Liver (tissue), 9 donors: ENCODE data around the gene SS18L1. TPM values are rescaled to one million over a fixed set of nuclear protein-coding genes. Genes with fewer than 3 reads are reported as not detected.

Experiments
- DNase-seq: peaks from one replicate; pipeline ENCODE4 v3.0.0-alpha.2; 2017; ENCODE audit warnings: low spot score
- H3K27ac ChIP-seq, 2 donors: one replicate each; pipeline ENCODE4 v1.7.0; 2013; ENCODE audit warnings: inconsistent platforms in 2 of 2, low read length in 2 of 2, control low read depth in 1 of 2, low read depth in 1 of 2, mild to moderate bottlenecking in 1 of 2
- H3K27me3 ChIP-seq, 4 donors: one replicate each; pipeline versions ENCODE4 v1.6.1 to v1.7.0; 2013; ENCODE audit warnings: low read length in 3 of 4, inconsistent platforms in 1 of 4, mild to moderate bottlenecking in 1 of 4, moderate library complexity in 1 of 4; ENCODE audit not compliant: control insufficient read depth in 4 of 4, insufficient read depth in 4 of 4
- H3K36me3 ChIP-seq, 4 donors: one replicate each; pipeline versions ENCODE4 v1.6.1 to v1.7.0; 2013; ENCODE audit warnings: low read length in 3 of 4, mild to moderate bottlenecking in 3 of 4, low read depth in 1 of 4, moderate library complexity in 1 of 4; ENCODE audit not compliant: control insufficient read depth in 4 of 4, insufficient read depth in 3 of 4
- H3K4me1 ChIP-seq, 4 donors: one replicate each; pipeline versions ENCODE4 v1.6.1 to v1.7.0; 2013; ENCODE audit warnings: low read length in 3 of 4, mild to moderate bottlenecking in 3 of 4, moderate library complexity in 1 of 4; ENCODE audit not compliant: control insufficient read depth in 4 of 4, insufficient read depth in 4 of 4
- H3K4me3 ChIP-seq, 3 donors: one replicate each; pipeline versions ENCODE4 v1.6.1 to v1.7.0; 2013; ENCODE audit warnings: low read length in 3 of 3, control low read depth in 1 of 3, low read depth in 1 of 3, mild to moderate bottlenecking in 1 of 3
- H3K9ac ChIP-seq, 2 donors: one replicate each; pipeline ENCODE4 v1.7.0; 2013; ENCODE audit warnings: low read length in 2 of 2, mild to moderate bottlenecking in 2 of 2, moderate library complexity in 2 of 2, control low read depth in 1 of 2, low read depth in 1 of 2
- H3K9me3 ChIP-seq, 4 donors: one replicate each; pipeline versions ENCODE4 v1.6.1 to v1.7.0; 2013; ENCODE audit warnings: low read length in 3 of 4; ENCODE audit not compliant: control insufficient read depth in 4 of 4
- EGR1 ChIP-seq, 2 donors: IDR thresholded peaks; 2 replicates each; pipeline ENCODE4 v1.6.1; 2016 to 2018; ENCODE audit warnings: antibody characterized with exemption in 2 of 2, low read depth in 2 of 2
- FOXA1 ChIP-seq: IDR thresholded peaks from 2 replicates; pipeline ENCODE4 v1.6.1; 2016; ENCODE audit warnings: antibody characterized with exemption
- FOXA2 ChIP-seq: IDR thresholded peaks from 2 replicates; pipeline ENCODE4 v1.6.1; 2016; ENCODE audit warnings: antibody characterized with exemption
- GABPA ChIP-seq, 2 donors: IDR thresholded peaks in 1 of 2; conservative IDR thresholded peaks in 1 of 2; 2 replicates each; pipeline ENCODE4 v1.6.1; 2016; ENCODE audit warnings: antibody characterized with exemption in 2 of 2, mild to moderate bottlenecking in 1 of 2, moderate library complexity in 1 of 2
- HNF4A ChIP-seq, 2 donors: conservative IDR thresholded peaks; 2 replicates each; pipeline ENCODE4 v1.6.1; 2016; ENCODE audit warnings: antibody characterized with exemption in 2 of 2, mild to moderate bottlenecking in 2 of 2
- HNF4G ChIP-seq: IDR thresholded peaks from 2 replicates; pipeline ENCODE4 v1.6.1; 2016; ENCODE audit warnings: antibody characterized with exemption
- NR2F2 ChIP-seq: IDR thresholded peaks from 2 replicates; pipeline ENCODE4 v1.6.1; 2016; ENCODE audit warnings: antibody characterized with exemption
- RAD21 ChIP-seq, 2 donors: IDR thresholded peaks; 2 replicates each; pipeline ENCODE4 v1.6.1; 2016; ENCODE audit warnings: antibody characterized with exemption in 2 of 2, mild to moderate bottlenecking in 2 of 2
- RXRA ChIP-seq, 2 donors: IDR thresholded peaks; 2 replicates each; pipeline ENCODE4 v1.6.1; 2017 to 2018; ENCODE audit warnings: antibody characterized with exemption in 2 of 2, mild to moderate bottlenecking in 1 of 2
- SP1 ChIP-seq: IDR thresholded peaks from 2 replicates; pipeline ENCODE4 v1.6.1; 2018; ENCODE audit warnings: antibody characterized with exemption, mild to moderate bottlenecking
- TAF1 ChIP-seq: conservative IDR thresholded peaks from 2 replicates; pipeline ENCODE4 v1.6.1; 2016; ENCODE audit warnings: antibody characterized with exemption, mild to moderate bottlenecking
- YY1 ChIP-seq: IDR thresholded peaks from 2 replicates; pipeline ENCODE4 v1.6.1; 2016; ENCODE audit warnings: antibody characterized with exemption, mild to moderate bottlenecking
- WGBS: extraction: QIAGEN DNeasy Blood & Tissue Kit; methylation state at CpG from one replicate; pipeline ENCODE4 v1.1.7; 2013; 5-methylcytosine and 5-hydroxymethylcytosine counted together
- polyA plus RNA-seq, 2 donors: library from polyadenylated mRNA; stranded (reverse) in 1 of 2; unstranded in 1 of 2; fragments of 200-250 nt in 1 of 2; fragments of >200 nt in 1 of 2; fragmentation: Nextera tagmentation in 1 of 2; extraction: Ambion mirVana in 1 of 2; gene quantifications; one replicate each; pipeline versions ENCODE4 v1.2.1 to v1.2.3, GENCODE V29; 2013 to 2015
- total RNA-seq, 2 donors: library from RNA; depleted of rRNA; stranded (reverse); fragments of >200 nt; gene quantifications; one replicate each; pipeline ENCODE4 v1.2.3, GENCODE V29; 2014
- TF ChIP-seq, protein P1 (sequence below): IDR thresholded peaks from 2 replicates; pipeline ENCODE4 v1.6.1; 2016; ENCODE audit warnings: antibody characterized with exemption, mild to moderate bottlenecking
- TF ChIP-seq, protein P2 (sequence below): fragments of 150-350 bp; IDR thresholded peaks from 2 replicates; pipeline ENCODE4 v1.5.1; 2017; ENCODE audit warnings: improper control_type of control experiment, low read depth, low read length; ENCODE audit not compliant: missing input control
- TF ChIP-seq, protein P3 (sequence below): IDR thresholded peaks from 2 replicates; pipeline ENCODE4 v1.6.1; 2016; ENCODE audit warnings: antibody characterized with exemption
- TF ChIP-seq, protein P4 (sequence below): IDR thresholded peaks from 2 replicates; pipeline ENCODE4 v1.6.1; 2016; ENCODE audit warnings: antibody characterized with exemption
- TF ChIP-seq, protein P5 (sequence below): IDR thresholded peaks from 2 replicates; pipeline ENCODE4 v1.6.1; 2016; ENCODE audit warnings: antibody characterized with exemption
- donor health status: healthy.
- donor health status: healthy.
- donor health status: healthy.
- donor health status: healthy.
- donor health status: healthy.

The SS18L1 gene
- total and polyA plus RNA-seq, 4 donors = 6.1 to 24.3 (median 16.7) TPM

DNA sequence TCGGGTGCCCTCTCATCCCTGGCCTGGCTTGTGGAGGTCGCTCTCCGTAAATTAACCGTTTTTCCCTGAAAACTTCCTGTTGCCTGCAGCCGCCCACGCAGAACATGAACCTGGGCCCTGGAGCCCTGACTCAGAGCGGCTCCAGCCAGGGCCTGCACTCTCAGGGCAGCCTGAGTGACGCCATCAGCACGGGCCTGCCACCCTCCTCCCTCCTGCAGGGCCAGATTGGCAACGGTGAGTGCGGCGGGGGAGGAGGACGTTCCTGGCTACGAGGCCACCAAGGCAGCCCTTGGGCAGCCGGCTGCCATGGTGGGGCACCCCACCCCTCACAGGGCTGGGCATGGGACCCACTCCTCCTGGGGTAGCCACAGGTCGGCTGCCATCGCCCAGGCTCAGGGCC lies 17.8 kb downstream of the SS18L1 start (continued):
- TF ChIP-seq, protein P1, sequence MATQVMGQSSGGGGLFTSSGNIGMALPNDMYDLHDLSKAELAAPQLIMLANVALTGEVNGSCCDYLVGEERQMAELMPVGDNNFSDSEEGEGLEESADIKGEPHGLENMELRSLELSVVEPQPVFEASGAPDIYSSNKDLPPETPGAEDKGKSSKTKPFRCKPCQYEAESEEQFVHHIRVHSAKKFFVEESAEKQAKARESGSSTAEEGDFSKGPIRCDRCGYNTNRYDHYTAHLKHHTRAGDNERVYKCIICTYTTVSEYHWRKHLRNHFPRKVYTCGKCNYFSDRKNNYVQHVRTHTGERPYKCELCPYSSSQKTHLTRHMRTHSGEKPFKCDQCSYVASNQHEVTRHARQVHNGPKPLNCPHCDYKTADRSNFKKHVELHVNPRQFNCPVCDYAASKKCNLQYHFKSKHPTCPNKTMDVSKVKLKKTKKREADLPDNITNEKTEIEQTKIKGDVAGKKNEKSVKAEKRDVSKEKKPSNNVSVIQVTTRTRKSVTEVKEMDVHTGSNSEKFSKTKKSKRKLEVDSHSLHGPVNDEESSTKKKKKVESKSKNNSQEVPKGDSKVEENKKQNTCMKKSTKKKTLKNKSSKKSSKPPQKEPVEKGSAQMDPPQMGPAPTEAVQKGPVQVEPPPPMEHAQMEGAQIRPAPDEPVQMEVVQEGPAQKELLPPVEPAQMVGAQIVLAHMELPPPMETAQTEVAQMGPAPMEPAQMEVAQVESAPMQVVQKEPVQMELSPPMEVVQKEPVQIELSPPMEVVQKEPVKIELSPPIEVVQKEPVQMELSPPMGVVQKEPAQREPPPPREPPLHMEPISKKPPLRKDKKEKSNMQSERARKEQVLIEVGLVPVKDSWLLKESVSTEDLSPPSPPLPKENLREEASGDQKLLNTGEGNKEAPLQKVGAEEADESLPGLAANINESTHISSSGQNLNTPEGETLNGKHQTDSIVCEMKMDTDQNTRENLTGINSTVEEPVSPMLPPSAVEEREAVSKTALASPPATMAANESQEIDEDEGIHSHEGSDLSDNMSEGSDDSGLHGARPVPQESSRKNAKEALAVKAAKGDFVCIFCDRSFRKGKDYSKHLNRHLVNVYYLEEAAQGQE = no peak
- TF ChIP-seq NR2F2 (no peak), FOXA2 (no peak)

DNA sequence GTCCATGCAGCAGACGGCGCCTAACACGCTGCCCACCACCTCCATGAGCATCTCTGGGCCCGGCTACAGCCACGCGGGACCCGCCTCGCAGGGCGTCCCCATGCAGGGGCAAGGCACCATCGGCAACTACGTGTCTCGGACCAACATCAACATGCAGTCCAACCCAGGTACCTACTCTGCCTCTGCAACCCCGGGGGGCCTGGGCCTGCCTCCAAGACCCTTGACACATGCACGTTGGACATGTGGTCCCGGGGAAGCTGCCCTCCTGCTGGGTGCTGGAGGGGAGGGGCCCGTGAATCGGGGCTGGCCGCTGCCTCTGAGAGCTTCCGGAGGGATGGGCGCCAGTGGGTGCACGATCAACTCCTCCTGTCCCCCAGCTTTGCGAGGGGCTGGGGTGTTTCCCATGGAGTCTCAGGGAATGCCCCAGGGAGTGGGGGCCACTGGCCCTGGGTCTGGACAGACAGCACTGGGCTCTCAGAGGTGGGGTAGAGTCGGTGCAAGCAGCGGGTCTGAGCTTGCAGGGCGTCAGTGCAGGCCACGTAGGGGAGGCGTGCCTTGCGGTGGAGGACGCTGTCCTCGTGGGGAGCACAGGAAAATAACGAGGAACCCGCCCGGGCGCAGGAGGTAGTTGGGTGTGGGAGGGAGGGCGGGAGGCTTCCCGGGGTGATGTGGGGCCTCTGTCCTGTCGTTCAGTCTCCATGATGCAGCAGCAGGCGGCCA lies 19.4 kb downstream of the SS18L1 start:
- Histone ChIP-seq H3K9me3 (no peaks in the 10 kb centered on the region), H3K4me3 (no peak overlapping the region), H3K4me1 (peaks cover 0 to under 1% (median 0%) of the 10 kb centered on the region in 4 donors), H3K27ac (no peak overlapping the region), H3K27me3 (no peaks in the 10 kb centered on the region), H3K9ac (no peak overlapping the region), H3K36me3 (peaks cover 20 to 56% (median 25%) of the 10 kb centered on the region in 4 donors)
- no peak for TF ChIP-seq TAF1
- no peak for TF ChIP-seq NR2F2
- TF ChIP-seq, protein P2, sequence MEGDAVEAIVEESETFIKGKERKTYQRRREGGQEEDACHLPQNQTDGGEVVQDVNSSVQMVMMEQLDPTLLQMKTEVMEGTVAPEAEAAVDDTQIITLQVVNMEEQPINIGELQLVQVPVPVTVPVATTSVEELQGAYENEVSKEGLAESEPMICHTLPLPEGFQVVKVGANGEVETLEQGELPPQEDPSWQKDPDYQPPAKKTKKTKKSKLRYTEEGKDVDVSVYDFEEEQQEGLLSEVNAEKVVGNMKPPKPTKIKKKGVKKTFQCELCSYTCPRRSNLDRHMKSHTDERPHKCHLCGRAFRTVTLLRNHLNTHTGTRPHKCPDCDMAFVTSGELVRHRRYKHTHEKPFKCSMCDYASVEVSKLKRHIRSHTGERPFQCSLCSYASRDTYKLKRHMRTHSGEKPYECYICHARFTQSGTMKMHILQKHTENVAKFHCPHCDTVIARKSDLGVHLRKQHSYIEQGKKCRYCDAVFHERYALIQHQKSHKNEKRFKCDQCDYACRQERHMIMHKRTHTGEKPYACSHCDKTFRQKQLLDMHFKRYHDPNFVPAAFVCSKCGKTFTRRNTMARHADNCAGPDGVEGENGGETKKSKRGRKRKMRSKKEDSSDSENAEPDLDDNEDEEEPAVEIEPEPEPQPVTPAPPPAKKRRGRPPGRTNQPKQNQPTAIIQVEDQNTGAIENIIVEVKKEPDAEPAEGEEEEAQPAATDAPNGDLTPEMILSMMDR = no peak
- TF ChIP-seq YY1 = no peak
- TF ChIP-seq, protein P3, sequence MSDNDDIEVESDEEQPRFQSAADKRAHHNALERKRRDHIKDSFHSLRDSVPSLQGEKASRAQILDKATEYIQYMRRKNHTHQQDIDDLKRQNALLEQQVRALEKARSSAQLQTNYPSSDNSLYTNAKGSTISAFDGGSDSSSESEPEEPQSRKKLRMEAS = no peak
- TF ChIP-seq HNF4G = no peak
- TF ChIP-seq, protein P4, sequence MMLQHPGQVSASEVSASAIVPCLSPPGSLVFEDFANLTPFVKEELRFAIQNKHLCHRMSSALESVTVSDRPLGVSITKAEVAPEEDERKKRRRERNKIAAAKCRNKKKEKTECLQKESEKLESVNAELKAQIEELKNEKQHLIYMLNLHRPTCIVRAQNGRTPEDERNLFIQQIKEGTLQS = no peak
- no peak for TF ChIP-seq EGR1 (IDR thresholded peaks at IDR 0.05; ENCODE audit: low read depth in 2 of 2)
- no peak for TF ChIP-seq FOXA2
- no peak for TF ChIP-seq RAD21 (IDR thresholded peaks at IDR 0.05)
- TF ChIP-seq FOXA1 = no peak
- DNase-seq = no peak
- 93% methylated on average over 38 of the region's 38 CpGs for WGBS

DNA sequence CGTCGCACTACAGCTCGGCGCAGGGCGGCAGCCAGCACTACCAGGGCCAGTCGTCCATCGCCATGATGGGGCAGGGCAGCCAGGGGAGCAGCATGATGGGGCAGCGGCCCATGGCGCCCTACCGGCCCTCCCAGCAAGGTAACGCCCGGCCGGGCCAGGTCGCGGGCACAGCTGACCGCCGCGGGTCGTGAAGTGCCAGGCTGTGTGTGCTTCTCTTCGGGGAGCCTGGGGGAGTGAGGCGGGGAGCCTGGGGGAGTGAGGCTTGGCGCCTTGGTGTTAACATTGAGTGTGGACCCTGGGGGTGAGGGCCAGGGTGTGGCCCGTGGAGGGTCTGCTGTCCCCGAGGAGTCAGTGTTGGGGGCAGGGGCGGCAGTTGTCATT lies 19.9 kb downstream of the SS18L1 start:
- WGBS = 95% methylated on average over 25 of the region's 25 CpGs
- Histone ChIP-seq H3K9ac (no peak overlapping the region), H3K27ac (no peak overlapping the region), H3K9me3 (no peaks in the 10 kb centered on the region), H3K27me3 (no peaks in the 10 kb centered on the region), H3K36me3 (peaks cover 22 to 62% (median 26%) of the 10 kb centered on the region in 4 donors), H3K4me3 (no peak overlapping the region), H3K4me1 (no peaks in the 10 kb centered on the region)
- no peak for DNase-seq
- TF ChIP-seq FOXA2 (no peak), RXRA (IDR thresholded peaks at IDR 0.05) (no peak), GABPA (IDR thresholded peaks at IDR 0.05 in 1 of 2, conservative IDR thresholded peaks at IDR 0.05 in 1 of 2) (no peak), EGR1 (IDR thresholded peaks at IDR 0.05; ENCODE audit: low read depth in 2 of 2) (no peak), HNF4G (no peak), YY1 (no peak), SP1 (no peak), TAF1 (no peak), FOXA1 (no peak), RAD21 (IDR thresholded peaks at IDR 0.05) (no peak), HNF4A (conservative IDR thresholded peaks at IDR 0.05) (no peak), NR2F2 (no peak)
- TF ChIP-seq, protein P5, sequence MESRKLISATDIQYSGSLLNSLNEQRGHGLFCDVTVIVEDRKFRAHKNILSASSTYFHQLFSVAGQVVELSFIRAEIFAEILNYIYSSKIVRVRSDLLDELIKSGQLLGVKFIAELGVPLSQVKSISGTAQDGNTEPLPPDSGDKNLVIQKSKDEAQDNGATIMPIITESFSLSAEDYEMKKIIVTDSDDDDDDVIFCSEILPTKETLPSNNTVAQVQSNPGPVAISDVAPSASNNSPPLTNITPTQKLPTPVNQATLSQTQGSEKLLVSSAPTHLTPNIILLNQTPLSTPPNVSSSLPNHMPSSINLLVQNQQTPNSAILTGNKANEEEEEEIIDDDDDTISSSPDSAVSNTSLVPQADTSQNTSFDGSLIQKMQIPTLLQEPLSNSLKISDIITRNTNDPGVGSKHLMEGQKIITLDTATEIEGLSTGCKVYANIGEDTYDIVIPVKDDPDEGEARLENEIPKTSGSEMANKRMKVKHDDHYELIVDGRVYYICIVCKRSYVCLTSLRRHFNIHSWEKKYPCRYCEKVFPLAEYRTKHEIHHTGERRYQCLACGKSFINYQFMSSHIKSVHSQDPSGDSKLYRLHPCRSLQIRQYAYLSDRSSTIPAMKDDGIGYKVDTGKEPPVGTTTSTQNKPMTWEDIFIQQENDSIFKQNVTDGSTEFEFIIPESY = no peak
- TF ChIP-seq, protein P4 = no peak
- TF ChIP-seq, protein P3 = no peak
- TF ChIP-seq, protein P2 = no peak
